BJ (cell line): ENCODE measurements around the gene SLC16A4. TPM values are rescaled to one million over a fixed set of nuclear protein-coding genes. Genes with fewer than 3 reads are reported as not detected.
"Not testable (repeated sequence)": the region's sequence is repeated elsewhere in the genome, so short reads cannot be mapped to it uniquely, and the experiment has no call there.

Source experiments
- CTCF ChIA-PET: fragments of 350-600 bp; formaldehyde crosslinking; extraction: SDS; loops from one replicate; lab custom pipeline; 2021; ENCODE audit warnings: antibody characterized with exemption, inconsistent platforms; lab: Yijun Ruan, JAX
- POLR2A ChIA-PET: fragments of 300-600 bp; sonication (Branson Sonifier 250); formaldehyde crosslinking; extraction: SDS; loops from one replicate; lab custom pipeline; 2021; ENCODE audit warnings: antibody characterized with exemption; lab: Charles Lee
- DNase-seq: peaks from one replicate; pipeline ENCODE4 v3.0.0-alpha.2; 2011; ENCODE audit warnings: low read depth
- H3K27me3 ChIP-seq: 2 replicates; pipeline ENCODE4 v1.6.0; 2011; ENCODE audit warnings: low read length; ENCODE audit not compliant: control insufficient read depth, insufficient read depth
- H3K36me3 ChIP-seq: 2 replicates; pipeline ENCODE4 v1.5.1; 2011; ENCODE audit warnings: low read length; ENCODE audit not compliant: control insufficient read depth, insufficient read depth
- H3K4me3 ChIP-seq: 2 replicates; pipeline ENCODE4 v1.5.1; 2011; ENCODE audit warnings: low read depth, mild to moderate bottlenecking, control low read depth, low read length
- CTCF ChIP-seq: IDR thresholded peaks from 2 replicates; pipeline ENCODE4 v1.5.1; 2011; ENCODE audit warnings: low read depth, mild to moderate bottlenecking, control low read depth, inconsistent platforms, low read length, moderate library complexity; ENCODE audit not compliant: insufficient read depth
- polyA minus RNA-seq: library from RNA; depleted of rRNA, polyadenylated mRNA; stranded (reverse); fragments of >200 nt; gene quantifications from 2 replicates; pipeline ENCODE4 v1.2.3, GENCODE V29; 2011; rRNA and poly(A)+ RNA removed
- polyA plus RNA-seq: library from polyadenylated mRNA; depleted of rRNA; stranded (reverse); fragments of >200 nt; gene quantifications from 2 replicates; pipeline ENCODE4 v1.2.3, GENCODE V29; 2011; rRNA removed

The SLC16A4 gene
- polyA plus RNA-seq (20.8 and 49.4 TPM in 2 replicates), polyA minus RNA-seq (23.9 and 26.9 TPM in 2 replicates)

DNA sequence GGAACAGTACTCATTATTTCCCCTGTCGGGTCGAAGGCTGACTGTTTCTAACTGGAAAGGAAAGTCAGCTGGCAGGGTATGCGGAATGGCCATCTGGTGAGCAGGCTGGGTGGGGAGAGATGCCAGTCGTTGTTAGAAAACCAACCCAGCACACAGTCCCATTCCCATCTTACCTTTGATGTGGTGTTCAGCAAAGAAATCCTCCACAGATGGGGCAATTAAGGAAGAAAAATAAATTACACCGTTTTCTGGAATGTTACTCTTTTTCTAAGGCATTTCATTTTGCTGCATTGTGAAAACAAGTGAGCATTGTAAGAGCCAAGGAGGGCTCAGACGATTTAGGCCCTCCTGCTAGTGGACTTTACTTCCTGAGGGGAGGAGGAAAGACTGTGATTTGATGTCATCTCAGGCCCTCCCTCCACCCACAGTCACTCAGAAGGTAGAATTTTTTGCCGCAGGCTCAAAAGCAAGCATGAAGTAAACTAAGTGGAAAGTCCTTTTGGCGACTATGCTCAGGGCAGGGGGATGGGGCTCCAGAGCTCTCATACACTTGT lies at the start of gene SLC16A4:
SLC16A4 (minus strand) TSS at position 335 of the 554 bp plus-strand sequence. CDS start 1,703 bp downstream, outside the sequence.
- peak; percentile 62 for DNase-seq
- no peaks in the 10 kb centered on the region for H3K27me3 ChIP-seq
- TF ChIP-seq CTCF, result no peak
- CTCF ChIA-PET, result interaction anchor here (1.1 to 1.8 kb wide), 4 partner anchors 11 to 106 kb away, joined by 3 to 6 read pairs (median 4); no protein-coding TSS in a partner anchor
- POLR2A ChIA-PET, result no interaction called here
- no peaks in the 10 kb centered on the region for H3K36me3 ChIP-seq
- H3K4me3 ChIP-seq, result peak within 1 kb of the TSS; percentile 40

GRCh38 chr1:110439873-110440272 lies 49.0 kb upstream of the SLC16A4 start:
- CTCF ChIA-PET, result interaction anchor here (1.5 to 16.9 kb wide), 3 partner anchors 9 to 27 kb away, joined by 9 to 148 read pairs (median 20); no protein-coding TSS in a partner anchor

GRCh38 chr1:110438893-110439292 lies 48.1 kb upstream of the SLC16A4 start:
- no peak for TF ChIP-seq CTCF
- Histone ChIP-seq H3K27me3 (no peaks in the 10 kb centered on the region; the same call in none of the 2 replicates), H3K4me3 (no peak overlapping the region), H3K36me3 (no peaks in the 10 kb centered on the region)
- DNase-seq, result no peak
- POLR2A ChIA-PET, result no interaction called here
- CTCF ChIA-PET, result interaction anchor here (0.7 to 16.9 kb wide), 6 partner anchors 9 to 236 kb away, joined by 3 to 148 read pairs (median 4); no protein-coding TSS in a partner anchor

More at GRCh38 chr1:110439873-110440272, 49.0 kb upstream of the SLC16A4 start:
- H3K36me3 ChIP-seq, H3K4me3 ChIP-seq, POLR2A ChIA-PET, DNase-seq, H3K27me3 ChIP-seq: not testable (repeated sequence)

DNA sequence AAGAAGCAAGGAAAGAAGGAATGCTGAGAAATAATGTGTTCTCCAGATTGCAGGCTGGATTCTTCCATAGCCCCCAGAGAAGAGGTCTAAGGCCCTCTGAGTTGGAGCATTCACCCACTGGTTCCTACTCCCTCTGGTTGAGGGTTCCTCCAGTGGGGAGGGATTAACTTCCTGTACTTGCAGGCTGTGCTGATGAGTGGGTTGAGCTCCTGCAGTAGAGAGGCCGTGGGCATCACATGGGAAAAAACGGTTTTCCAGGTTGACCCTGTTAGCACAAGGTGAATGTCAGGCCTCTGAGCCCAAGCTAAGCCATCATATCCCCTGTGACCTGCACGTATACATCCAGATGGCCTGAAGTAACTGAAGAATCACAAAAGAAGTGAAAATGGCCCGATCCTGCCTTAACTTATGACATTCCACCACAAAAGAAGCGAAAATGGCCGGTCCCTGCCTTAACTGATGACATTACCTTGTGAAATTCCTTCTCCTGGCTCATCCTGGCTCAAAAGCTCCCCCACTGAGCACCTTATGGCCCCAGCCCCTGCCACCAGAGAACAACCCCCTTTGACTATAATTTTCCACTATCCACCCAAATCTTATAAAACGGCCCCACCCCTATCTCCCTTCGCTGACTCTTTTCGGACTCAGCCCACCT lies 46.9 kb upstream of the SLC16A4 start:
- H3K4me3 ChIP-seq, DNase-seq, POLR2A ChIA-PET, H3K36me3 ChIP-seq, H3K27me3 ChIP-seq: not testable (repeated sequence)
- CTCF ChIA-PET, result interaction anchor here (0.6 to 16.9 kb wide), 6 partner anchors 7 to 25 kb away, joined by 3 to 148 read pairs (median 4); no protein-coding TSS in a partner anchor

- no peak for TF ChIP-seq CTCF
- no peak overlapping the region for H3K4me3 ChIP-seq
- ChIA-PET POLR2A (interaction anchor here (0.6 kb wide), 1 partner anchor 13 kb away, joined by 3 read pairs; no protein-coding TSS in a partner anchor), CTCF (interaction anchor here (1.0 to 16.9 kb wide), 7 partner anchors 8 to 235 kb away, joined by 3 to 148 read pairs (median 4); no protein-coding TSS in a partner anchor)
- H3K27me3 ChIP-seq, result peaks cover 1% of the 10 kb centered on the region
- no peaks in the 10 kb centered on the region for H3K36me3 ChIP-seq
- peak; percentile 95 for DNase-seq
Measured at GRCh38 chr1:110436635-110437034, 45.8 kb upstream of the SLC16A4 start.

DNA sequence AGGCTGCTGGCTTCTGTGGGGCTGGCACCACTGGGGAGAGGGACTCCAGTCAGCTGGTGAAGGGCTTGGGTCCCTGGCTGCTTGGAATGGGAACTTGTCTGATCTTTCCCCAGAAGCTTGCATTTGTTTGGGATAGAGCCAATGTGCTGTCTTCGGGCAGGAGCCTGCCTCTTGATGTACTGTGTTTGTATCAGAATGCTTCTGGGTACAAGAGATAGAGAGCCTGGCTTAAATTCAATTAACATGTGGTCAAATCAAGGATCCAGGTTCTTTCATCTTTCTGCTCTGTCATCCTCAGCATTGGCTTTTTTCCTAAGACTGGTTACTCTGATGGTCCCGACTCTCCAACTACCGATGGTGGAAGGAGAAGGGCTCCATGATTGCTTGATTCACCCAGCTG lies 44.1 kb upstream of the SLC16A4 start:
- DNase-seq, result no peak
- H3K4me3 ChIP-seq, result no peak overlapping the region
- TF ChIP-seq CTCF, result no peak
- ChIA-PET POLR2A (no interaction called here), CTCF (interaction anchor here (0.6 to 16.9 kb wide), 8 partner anchors 9 to 40 kb away, joined by 3 to 148 read pairs (median 4); partner anchors contain the start of gene PROK1)
- peaks cover 6% of the 10 kb centered on the region for H3K27me3 ChIP-seq
- H3K36me3 ChIP-seq, result no peaks in the 10 kb centered on the region
